ENCODE measurements around the gene TSG101. TPM values are rescaled to one million over a fixed set of nuclear protein-coding genes. Genes with fewer than 3 reads are reported as not detected.

The TSG101 gene, protein sequence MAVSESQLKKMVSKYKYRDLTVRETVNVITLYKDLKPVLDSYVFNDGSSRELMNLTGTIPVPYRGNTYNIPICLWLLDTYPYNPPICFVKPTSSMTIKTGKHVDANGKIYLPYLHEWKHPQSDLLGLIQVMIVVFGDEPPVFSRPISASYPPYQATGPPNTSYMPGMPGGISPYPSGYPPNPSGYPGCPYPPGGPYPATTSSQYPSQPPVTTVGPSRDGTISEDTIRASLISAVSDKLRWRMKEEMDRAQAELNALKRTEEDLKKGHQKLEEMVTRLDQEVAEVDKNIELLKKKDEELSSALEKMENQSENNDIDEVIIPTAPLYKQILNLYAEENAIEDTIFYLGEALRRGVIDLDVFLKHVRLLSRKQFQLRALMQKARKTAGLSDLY
- 10 to 100 TPM; 22.7 to 35.2 (median 23.0) TPM for total RNA-seq
- total RNA-seq (2013), result 67.1 TPM

DNA sequence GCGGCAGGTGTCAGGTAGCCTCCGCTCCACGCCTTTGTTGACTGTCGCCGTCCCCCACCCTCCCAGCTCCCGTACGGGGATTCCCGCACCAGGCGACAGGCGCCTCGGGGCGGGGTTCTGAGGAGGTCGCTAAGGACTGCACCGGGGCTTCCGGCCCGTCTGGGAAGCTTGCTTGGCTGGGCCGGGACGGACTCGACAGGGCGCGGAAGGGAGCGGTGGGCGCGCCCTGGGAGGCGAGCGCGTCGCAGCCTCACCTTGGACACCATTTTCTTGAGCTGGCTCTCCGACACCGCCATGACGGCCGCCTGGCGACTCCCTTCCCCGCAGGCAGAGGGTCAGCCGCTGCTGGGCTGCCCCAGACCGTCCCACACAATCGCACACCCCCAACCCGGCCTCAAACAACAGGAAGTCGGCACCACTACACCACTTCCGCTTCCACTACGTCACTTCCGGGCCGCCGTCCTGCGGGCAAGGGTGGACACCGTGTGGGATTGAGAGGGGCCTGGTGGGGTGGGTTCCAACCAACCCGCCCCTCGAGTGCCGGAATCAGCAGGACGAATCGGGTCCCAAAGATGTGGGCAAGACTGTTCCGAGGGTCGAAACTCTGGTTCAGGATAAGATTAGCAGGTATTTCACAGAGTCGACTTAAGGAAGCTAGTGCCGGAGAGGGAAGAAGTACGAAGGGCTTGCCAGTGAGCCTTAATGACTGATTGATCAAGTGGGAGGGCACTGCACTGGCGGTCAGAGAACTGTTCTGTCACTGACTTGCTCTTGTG lies at the start of gene TSG101:
Gene TSG101, minus strand, starts transcription at position 422 of the 776 bp plus-strand sequence. Its CDS starts 126 bp downstream, at position 296.
- Mint-ChIP-seq H3K36me3 (no peaks in the 10 kb centered on the region), H3K4me1 (peaks cover 43 to 45% of the 10 kb centered on the region in 2 donors), H3K27me3 (ENCODE audit: low read depth in 2 of 2) (no peaks in the 10 kb centered on the region), H3K9me3 (no peaks in the 10 kb centered on the region), H3K4me3 (peak within 1 kb of the TSS; percentile 99), H3K27ac (peak within 1 kb of the TSS; percentile 100)
- peak; percentile 95 for DNase-seq
- no peaks in the 10 kb centered on the region for H3K27me3 ChIP-seq (ENCODE audit: control insufficient read depth, insufficient read depth, low read length)
- peaks cover 16% of the 10 kb centered on the region for H3K4me1 ChIP-seq (ENCODE audit: control insufficient read depth, insufficient read depth, low read length)
- H3K27ac ChIP-seq (ENCODE audit: low read length), result peak within 1 kb of the TSS; percentile 93
- ATAC-seq, result peak; percentile 78 to 94 (median 83)
- TF ChIP-seq, protein P1, sequence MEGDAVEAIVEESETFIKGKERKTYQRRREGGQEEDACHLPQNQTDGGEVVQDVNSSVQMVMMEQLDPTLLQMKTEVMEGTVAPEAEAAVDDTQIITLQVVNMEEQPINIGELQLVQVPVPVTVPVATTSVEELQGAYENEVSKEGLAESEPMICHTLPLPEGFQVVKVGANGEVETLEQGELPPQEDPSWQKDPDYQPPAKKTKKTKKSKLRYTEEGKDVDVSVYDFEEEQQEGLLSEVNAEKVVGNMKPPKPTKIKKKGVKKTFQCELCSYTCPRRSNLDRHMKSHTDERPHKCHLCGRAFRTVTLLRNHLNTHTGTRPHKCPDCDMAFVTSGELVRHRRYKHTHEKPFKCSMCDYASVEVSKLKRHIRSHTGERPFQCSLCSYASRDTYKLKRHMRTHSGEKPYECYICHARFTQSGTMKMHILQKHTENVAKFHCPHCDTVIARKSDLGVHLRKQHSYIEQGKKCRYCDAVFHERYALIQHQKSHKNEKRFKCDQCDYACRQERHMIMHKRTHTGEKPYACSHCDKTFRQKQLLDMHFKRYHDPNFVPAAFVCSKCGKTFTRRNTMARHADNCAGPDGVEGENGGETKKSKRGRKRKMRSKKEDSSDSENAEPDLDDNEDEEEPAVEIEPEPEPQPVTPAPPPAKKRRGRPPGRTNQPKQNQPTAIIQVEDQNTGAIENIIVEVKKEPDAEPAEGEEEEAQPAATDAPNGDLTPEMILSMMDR (IDR thresholded peaks at IDR 0.05), result no peak
- WGBS (ENCODE audit: insufficient coverage), result under 1% methylated on average over 57 of the region's 57 CpGs
- no peaks in the 10 kb centered on the region for H3K9me3 ChIP-seq (ENCODE audit: control insufficient read depth, insufficient read depth, low read length)
- peak within 1 kb of the TSS; percentile 54 for H3K4me3 ChIP-seq (ENCODE audit: low read length)
- intact Hi-C loops (cut with micrococcal nuclease), result loop anchor here (1.0 to 5.0 kb wide), 4 partner anchors 61 to 204 kb away; partner anchors contain the start of genes GTF2H1, HPS5, SPTY2D1 and UEVLD
- H3K36me3 ChIP-seq (ENCODE audit: control insufficient read depth, insufficient read depth, low read length), result peaks cover 6% of the 10 kb centered on the region

DNA sequence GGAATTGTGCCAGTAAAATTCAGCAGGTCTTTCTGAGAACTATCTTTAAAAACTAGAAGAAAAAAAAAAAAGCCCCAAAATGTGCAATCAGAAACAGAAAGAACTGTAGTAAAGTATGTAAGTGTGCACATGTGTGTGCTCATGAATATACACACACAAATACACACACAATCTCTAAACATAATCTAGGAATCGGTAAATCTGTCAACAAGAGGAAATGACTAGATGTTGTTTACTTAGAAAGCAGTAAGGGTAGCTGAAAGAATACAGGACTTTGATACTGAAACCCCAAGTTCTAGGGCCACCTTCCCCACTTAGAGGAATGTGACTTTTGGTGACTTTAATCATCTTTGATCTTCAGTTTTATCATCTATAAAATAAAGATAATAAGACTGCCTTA lies 48.6 kb upstream of the TSG101 start:
- peaks cover 7% of the 10 kb centered on the region for H3K36me3 Mint-ChIP-seq
- no peak overlapping the region for H3K27ac Mint-ChIP-seq
- intact Hi-C loops (cut with micrococcal nuclease), result no loop called here
- peaks cover 12 to 21% of the 10 kb centered on the region in 2 donors for H3K4me1 Mint-ChIP-seq
- no peaks in the 10 kb centered on the region for H3K27me3 Mint-ChIP-seq (ENCODE audit: low read depth in 2 of 2)
- Histone ChIP-seq H3K27me3 (ENCODE audit: control insufficient read depth, insufficient read depth, low read length) (no peaks in the 10 kb centered on the region), H3K36me3 (ENCODE audit: control insufficient read depth, insufficient read depth, low read length) (peaks cover 22% of the 10 kb centered on the region), H3K4me3 (ENCODE audit: low read length) (no peak overlapping the region), H3K4me1 (ENCODE audit: control insufficient read depth, insufficient read depth, low read length) (no peaks in the 10 kb centered on the region), H3K27ac (ENCODE audit: low read length) (no peak overlapping the region), H3K9me3 (ENCODE audit: control insufficient read depth, insufficient read depth, low read length) (no peaks in the 10 kb centered on the region)
- TF ChIP-seq, protein P1 (IDR thresholded peaks at IDR 0.05), result no peak
- H3K4me3 Mint-ChIP-seq, result no peak overlapping the region
- DNase-seq (no peak), ATAC-seq (no peak)
- WGBS (ENCODE audit: insufficient coverage), result no CpG with 5 or more reads among the region's 1 CpG
- no peaks in the 10 kb centered on the region for H3K9me3 Mint-ChIP-seq

DNA sequence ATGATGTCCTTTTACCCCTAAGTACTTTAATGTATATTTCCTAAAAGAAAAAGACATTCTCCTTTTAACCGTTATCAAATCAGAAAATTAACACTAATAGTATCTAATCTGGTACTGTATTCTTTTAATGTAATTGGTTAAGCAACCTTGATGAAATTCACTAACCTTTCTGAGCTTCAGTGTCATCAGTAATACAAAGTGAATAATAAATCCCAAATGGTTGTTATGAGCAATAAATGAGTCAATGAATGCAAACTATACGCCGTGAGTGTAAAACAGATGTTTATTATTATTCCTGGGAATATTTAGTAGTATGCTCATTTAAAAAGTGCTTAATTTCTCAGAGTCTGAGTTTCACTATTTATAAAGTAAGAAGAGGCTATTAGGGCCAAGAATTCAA lies 40.3 kb upstream of the TSG101 start:
- peak overlapping the region in 1 of 2 donors; percentile 38 for H3K27ac Mint-ChIP-seq
- Histone ChIP-seq H3K36me3 (ENCODE audit: control insufficient read depth, insufficient read depth, low read length) (peaks cover 32% of the 10 kb centered on the region), H3K4me3 (ENCODE audit: low read length) (no peak overlapping the region), H3K4me1 (ENCODE audit: control insufficient read depth, insufficient read depth, low read length) (no peaks in the 10 kb centered on the region), H3K27ac (ENCODE audit: low read length) (no peak overlapping the region), H3K27me3 (ENCODE audit: control insufficient read depth, insufficient read depth, low read length) (no peaks in the 10 kb centered on the region), H3K9me3 (ENCODE audit: control insufficient read depth, insufficient read depth, low read length) (no peaks in the 10 kb centered on the region)
- no peaks in the 10 kb centered on the region for H3K27me3 Mint-ChIP-seq (ENCODE audit: low read depth in 2 of 2)
- ATAC-seq (no peak), DNase-seq (no peak)
- H3K4me3 Mint-ChIP-seq, result no peak overlapping the region
- no peaks in the 10 kb centered on the region for H3K36me3 Mint-ChIP-seq
- WGBS (ENCODE audit: insufficient coverage), result 100% methylated on average over 2 of the region's 3 CpGs
- peaks cover 0 to 5% of the 10 kb centered on the region in 2 donors for H3K4me1 Mint-ChIP-seq
- no peaks in the 10 kb centered on the region for H3K9me3 Mint-ChIP-seq
- intact Hi-C loops (cut with micrococcal nuclease), result no loop called here
- TF ChIP-seq, protein P1 (IDR thresholded peaks at IDR 0.05), result no peak

Measured in natural killer cell (primary cell).